ACHN (cell line): ENCODE data around the gene TNFSF8.

Source experiments
- DNase-seq: peaks from one replicate; pipeline ENCODE4 v3.0.0-alpha.2; 2015
- in situ Hi-C: cut with HindIII; loops from 2 replicates; pipeline ENCODE4 v1.10.0; 2017; ENCODE audit warnings: low sequenced_read_pairs, low pct_ligation_motif_present, low pct_unique_long_range_greater_than_20kb

The TNFSF8 gene

GRCh38 chr9:114854736-114855355 is 75.5 kb downstream of the TNFSF8 start:
- no peak for DNase-seq
- in situ Hi-C loops = no loop called here

DNA sequence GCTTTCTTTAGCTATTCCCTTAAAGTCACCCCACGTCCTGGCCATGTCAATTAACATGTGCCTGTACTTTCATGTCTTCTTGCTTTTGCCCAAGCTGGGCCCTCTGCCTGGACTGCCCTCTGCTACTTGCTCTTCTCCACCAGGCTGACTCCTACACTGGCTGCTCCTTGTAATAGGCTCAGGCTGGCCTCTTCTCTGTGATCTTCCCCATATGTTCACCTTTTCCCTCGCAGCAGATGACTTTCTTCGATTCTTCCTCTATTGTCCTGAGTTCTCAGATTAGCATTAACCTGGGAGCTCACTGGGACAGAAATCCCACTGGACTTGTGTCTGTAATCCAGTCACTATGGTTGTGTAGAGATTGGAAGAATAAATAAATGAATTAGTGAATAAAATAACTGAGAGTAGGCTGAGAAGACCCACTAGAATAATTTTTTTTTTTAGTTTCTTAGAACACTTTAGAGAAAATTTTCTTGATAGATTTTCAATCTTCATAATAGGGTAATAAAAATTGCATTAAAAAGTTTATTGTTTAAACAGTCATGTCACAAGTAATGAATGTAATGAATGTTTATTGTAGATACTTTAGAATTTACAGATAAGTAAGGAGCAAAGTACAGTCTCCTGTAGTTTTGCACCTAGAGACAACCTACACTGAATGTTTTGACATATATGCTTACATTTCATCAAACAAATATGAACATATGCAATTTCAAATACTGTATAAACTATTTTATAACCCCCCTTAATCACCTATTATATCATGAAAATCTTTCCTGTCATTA is 77.1 kb downstream of the TNFSF8 start:
- no peak for DNase-seq
- in situ Hi-C loops = no loop called here

- no peak for DNase-seq
- in situ Hi-C loops = no loop called here
Measured at GRCh38 chr9:114852050-114852594, 78.3 kb downstream of the TNFSF8 start.

GRCh38 chr9:114851306-114851705 is 79.1 kb downstream of the TNFSF8 start:
- DNase-seq = no peak
- in situ Hi-C loops = no loop called here
